HG03342 (cell line): ENCODE measurements around the gene GRK1.
"Not testable (repeated sequence)": the region's sequence is repeated elsewhere in the genome, so short reads cannot be mapped to it uniquely, and the experiment has no call there.

Experiments used
- ATAC-seq: cut with Tn5 transposase; IDR thresholded peaks from one replicate; pipeline ENCODE4 v1.9.1; 2021; ENCODE audit warnings: mild to moderate bottlenecking, moderate library complexity; ENCODE audit not compliant: unreplicated experiment

GRK1 gene

DNA sequence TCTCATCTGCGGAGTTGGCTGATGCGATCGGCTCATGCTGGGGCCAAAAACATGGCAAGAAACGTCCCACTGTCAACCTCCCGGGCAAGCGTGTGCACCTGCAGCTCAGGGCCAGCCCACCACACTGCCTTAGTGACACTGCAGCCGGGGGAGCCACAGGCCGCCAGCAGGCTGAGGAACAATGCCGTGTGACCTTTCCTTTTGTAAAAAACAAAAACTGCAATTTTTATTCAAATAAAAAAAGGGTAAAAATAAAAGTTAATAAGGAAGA, 73.2 kb downstream of the GRK1 start:
- ATAC-seq: no peak

DNA sequence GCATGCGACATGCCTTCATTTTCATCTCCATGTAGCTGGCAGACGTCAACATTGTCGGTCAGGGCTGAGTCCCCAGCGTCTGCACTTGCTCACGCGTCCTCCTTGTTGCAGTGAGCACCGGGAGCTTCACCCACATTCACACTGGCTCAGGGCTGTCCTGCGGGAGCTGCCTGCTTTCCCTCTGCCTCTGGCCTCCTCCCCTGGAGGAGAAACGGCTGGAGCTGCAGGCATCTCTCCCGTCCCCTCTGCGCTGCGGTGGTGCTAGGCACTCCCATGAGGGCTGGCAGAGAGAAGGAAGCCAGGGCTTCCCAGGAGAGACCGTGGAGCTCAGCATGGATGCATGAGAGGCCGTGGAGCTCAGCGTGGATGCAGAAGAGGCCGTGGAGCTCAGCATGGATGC, 73.6 kb downstream of the GRK1 start:
- ATAC-seq: no peak

DNA sequence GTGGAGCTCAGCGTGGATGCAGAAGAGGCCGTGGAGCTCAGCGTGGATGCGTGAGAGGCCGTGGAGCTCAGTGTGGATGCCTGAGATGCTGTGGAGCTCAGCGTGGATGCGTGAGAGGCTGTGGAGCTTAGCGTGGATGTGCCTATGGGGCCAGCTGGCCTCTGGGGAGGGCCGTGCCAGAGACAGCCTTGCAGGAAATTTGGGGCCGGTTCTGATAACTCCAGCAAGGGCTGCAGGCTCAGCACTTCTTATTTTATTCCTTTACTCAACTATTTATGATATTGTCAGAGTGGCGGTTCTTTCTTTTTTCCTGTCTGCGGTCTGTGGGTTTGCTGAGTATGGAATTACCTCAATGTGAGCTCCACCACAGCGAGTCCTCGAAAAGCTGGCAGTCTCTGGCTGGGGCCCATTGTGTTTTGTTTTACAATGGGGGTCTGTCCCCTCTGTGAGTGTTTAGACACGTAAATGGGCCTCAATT, 74.2 kb downstream of the GRK1 start:
- ATAC-seq: no peak

DNA sequence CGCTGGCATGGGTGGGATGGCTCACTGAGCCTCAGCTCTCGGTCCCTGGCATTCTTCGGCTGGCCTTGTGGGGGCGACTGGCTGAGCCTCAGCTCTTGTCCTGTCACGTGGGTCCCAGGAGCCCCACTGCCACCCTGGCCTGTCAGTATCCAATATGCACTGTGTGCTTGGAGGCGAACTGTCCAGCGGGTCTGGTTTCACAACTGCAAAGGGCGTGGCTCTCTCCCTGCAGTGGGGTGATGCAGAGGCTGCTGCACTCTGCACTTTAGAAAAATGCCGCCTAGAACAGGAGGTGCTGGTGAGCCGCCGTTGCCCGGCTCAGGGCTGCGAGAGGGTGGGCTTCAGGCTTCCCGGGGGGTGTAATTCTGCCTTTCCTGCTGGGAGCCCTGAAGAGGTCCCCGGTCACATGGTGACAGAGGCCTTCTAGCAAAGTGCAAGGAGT, 75.0 kb downstream of the GRK1 start:
- ATAC-seq: no peak

DNA sequence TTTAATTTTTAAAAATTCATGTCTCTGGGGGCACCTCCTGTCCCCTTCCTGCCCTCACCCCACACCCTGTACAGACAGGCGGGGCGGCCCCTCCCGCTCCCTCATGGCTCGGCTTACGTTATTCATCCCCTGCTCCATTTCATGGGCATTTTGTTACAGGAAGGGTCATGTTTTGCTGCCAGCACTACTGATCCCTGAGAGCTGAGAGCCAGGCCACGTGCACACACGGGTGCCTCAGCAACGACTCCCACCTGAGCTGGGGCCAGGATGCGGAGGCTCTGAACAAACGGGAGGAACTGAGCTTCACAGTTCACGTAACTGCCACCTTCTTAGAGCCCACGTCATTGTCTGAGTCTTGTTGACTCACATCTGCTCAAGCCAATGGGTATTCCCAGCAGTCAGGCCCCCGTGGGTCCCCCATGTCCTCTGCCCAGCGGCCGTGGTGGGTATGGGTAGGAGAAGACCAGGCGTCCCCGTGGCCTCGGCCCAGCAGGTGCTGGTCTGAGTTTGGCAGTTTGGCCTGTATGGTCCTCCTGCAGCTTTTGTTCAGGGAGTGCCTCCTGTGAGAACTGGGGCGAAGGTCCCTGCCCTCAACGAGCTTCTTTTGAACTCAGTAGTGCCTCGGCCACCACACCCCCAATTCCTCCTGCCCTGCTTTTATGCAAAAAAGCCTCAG, 75.6 kb downstream of the GRK1 start:
- no peak for ATAC-seq

DNA sequence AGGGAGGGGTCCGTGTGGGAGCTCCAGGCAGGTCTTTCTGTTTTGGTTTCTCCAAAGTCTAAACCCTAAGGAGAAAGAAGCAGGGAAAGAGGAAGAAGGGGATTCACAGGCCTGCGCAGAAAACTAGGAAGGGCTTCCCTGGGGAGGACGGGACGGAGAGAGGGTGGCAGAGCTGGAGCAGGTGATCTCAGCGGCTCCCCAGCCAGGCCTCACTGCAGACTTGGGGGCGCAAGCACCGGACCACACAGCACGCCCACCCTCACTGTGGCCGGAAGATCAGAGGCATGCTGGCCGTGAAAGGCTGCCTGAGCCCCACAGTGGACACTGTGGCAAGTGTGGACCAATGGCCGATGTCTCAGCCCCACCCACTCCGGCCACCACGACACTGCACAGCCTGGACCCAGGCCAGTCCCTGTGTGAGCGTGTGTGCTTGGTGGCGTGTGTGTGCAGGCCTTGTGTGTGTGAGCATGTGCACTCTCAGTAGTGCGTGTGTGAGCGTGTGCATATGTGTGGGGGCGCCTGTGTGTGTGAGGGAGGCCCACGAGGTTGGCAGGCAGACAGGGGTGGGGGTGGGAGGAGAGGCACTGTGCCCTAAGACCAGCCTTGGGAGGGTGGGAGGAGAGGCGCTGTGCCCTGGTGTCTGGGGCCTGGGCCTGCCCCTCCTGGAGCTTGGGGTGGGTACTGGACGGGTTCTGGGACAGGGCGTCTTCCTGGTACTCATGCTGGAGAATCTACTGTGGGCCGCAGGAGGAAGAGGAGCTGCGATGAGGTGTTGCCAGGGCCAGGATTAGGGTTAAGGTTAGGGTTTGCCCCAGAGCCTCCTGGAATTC, 76.6 kb downstream of the GRK1 start:
- ATAC-seq: no peak

DNA sequence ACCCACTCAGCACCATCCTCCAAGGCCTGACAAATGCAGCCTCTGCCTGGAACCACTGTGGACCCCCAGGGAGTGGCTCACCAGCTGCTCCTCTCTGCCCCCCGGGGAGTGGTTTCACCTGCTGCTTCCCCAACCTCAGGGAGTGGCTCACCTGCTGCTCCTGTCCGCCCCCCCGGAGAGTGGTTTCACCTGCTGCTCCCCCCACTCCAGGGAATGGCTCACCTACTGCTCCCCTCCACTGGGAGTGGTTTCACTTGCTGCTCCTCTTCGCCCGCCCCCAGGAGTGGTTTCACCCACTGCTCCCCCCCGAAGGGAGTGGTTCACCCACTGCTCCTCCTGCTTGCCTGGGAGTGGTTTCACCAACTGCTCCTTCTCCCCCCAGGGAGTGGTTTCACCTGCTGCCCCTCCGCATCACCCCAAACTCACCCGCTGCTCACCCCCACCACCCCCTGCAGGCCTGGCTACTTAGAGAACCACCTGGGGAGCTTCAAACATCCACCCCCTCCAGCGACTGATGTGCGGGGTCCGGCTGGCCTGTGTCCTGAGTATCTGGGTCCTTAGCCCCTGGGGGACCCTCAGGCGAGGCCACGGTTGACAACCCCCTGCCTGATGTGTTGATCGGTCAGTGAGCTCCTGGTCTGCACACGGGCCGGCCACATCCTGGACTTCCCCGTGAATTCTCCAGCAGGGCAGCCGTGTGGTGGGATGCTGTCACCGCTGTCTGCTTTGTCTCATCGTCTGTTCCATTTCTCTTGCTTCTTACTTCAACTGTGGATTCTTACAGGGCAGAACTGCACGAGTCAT, 77.4 kb downstream of the GRK1 start:
- no peak for ATAC-seq

DNA sequence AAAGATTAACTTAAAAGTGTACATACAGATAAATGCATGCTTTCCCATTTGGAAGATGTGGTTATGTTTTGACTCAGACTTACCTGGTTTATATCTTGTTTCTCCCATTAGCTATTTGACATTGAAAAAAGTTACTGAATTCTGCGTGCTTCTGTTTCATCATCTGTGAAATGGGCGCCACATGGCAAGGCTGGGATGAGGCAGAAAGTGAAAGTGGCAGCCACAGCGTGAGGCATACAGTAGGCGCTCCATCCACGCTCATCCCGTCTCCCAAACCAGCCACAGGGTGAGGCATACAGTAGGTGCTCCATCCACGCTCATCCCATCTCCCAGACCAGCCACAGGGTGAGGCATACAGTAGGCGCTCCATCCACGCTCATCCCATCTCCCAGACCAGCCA, 78.0 kb downstream of the GRK1 start:
- ATAC-seq: no peak

DNA sequence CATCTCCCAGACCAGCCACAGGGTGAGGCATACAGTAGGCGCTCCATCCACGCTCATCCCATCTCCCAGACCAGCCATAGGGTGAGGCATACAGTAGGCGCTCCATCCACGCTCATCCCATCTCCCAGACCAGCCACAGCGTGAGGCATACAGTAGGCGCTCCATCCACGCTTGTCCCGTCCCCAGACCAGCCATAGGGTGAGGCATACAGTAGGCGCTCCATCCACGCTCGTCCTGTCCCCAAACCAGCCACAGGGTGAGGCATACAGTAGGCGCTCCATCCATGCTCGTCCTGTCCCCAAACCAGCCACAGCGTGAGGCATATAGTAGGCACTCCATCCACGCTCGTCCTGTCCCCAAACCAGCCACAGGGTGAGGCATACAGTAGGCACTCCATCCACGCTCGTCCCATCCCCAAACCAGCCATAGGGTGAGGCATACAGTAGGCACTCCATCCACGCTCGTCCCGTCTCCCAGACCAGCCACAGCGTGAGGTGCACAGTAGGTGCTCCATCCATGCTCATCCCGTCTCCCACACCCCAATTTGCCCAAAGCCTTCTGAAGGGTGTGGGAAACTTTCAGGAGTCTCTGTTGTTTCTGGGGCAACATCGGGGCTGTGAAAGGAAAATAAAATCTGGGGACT, 78.6 kb downstream of the GRK1 start:
- ATAC-seq: not testable (repeated sequence)

DNA sequence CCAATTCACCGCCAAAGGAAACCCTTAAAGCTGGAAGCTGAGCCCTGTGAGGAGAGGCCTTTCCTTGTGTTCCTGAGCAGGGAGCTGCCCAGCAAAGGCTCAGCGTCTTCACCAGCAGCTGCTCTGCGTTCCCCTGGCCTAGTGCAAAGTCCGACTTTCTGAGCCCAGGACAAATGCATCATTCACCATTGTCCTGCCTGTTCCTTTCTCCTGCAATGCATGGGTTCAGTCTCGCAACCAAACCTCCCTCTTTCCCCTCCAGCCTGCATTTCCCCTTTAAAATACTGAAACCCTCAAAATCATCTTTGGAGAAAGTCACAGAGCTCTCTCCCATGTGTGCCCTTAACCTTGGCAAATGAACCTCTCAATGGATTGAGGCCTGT, 79.1 kb downstream of the GRK1 start:
- ATAC-seq: no peak

DNA sequence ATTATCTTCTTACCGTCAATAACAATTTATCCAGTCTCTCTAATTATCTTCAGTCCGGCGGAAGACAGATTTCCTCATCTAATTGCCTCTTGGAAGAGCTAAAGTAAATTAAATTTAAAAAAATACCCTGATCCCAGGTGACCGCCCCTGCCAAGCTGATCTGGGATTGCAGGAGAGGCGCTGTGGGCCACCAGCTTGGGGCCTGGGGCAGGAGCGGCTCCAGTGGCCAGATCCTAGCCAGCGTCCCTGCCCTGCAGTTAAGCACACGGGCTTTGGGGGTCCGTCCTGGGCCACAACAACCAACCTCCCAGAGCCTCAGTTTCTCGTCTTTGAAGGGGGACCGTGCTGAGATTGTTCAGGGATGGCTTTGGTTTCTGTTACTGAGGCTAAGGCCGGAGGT, 79.7 kb downstream of the GRK1 start:
- ATAC-seq: no peak

DNA sequence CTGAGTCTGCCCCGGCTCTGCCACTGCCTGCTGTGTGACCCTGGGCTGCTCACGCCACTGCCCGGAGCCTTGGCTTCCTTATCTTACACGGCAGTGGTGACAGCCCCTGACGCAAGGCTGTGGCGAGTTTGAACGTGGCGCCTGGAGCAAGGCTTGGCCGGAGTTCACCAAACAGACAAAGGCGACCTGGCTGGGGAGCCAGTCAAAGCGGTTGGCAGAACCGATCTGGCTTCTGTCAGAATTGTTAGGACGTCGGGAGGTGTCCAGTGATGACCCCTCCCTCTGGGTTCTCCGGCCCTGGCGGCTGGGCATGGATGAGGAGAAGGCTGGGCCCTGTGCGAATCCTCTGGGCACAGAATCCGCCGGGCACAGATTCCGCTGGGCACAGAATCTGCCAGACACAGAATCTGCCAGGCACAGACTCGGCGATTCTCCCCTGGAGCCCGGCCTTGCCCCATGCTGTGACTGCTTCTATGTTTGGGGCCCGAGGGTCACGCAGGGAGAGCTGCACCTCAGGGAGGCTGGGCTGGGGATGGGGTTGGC, 80.3 kb downstream of the GRK1 start:
- no peak for ATAC-seq

DNA sequence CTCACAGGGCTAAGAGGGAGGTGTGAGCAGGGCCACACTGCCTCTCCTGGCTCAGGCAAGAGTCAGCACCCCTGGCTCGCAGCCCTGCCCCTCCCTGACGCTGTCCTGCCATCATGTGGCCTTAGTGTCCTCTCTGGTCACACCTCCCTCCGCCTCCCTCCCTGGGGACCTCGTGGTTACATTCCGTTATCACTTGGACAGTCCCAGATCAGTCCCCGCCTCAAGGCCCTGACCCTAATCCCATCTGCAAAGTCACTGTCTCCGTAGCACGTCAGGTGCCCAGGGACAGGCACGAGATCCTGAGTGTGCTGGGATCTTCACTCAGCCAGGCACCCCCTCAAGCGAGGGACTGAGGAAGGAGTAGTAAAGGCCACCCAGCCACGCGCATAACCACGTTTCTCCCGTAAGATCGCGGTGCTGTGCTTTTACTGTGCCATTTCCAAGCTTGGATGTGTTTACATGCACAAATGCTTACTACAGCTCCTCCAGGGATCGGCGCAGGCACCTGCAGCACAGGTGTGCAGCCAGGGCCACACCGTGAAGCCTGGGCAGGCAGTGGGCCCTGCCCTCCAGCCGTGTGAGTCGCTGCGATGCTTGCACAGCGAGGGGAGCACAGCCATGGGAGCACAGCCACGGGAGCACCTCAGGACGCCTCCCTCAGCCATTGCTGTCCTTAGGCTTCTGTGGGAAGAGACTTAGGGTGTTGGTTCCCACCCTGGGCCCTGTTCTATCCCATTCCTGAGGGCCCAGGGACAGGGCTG, 81.3 kb downstream of the GRK1 start:
- no peak for ATAC-seq

DNA sequence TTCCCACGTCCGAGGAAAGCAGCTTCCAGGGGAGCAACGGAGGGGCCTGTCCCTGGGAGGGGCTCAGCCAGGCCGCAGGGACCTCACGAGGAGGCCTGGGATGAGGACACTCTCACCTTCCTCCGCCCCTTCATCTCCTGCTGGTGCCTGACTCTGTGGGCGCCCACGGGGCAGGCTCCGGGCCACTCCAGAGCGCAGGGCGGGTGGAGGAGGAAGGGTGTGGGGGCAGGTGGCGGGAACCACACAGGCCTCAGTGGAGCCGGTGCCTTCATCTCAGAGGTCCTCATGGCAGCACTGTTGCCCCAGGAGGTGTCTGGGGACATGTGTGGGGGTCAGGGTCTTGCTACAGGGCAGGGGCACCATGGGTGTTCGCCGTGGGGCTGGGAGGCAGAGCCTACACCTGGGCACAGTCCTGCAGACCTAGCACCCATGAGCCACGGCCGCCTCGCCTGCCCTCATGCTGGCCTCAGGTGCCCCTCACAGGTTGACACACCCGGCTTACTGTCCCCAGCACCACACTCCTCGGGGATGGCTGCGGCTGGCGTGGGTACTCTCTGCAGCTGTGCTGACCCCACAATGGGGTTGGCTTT, 81.9 kb downstream of the GRK1 start:
- no peak for ATAC-seq

DNA sequence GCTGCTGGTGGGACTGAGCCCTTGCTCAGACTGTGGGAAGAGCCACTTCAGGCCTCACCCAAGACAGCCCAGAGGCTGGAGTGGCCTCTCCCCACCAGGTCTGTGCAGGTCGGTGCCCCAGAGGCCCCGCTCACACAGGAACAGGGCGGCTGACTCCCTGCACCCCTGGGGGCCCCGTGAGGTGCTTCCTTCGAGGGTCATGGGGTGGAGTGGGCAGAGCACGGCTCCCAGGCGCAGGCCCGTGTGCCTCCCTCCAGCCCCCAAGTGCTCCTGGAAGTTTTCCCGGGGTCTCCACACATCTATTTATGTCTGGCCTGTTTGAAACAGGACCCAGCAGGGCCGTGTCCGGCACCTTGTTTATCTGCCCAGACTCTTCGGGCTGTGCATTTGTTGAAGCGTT, 82.5 kb downstream of the GRK1 start:
- no peak for ATAC-seq

DNA sequence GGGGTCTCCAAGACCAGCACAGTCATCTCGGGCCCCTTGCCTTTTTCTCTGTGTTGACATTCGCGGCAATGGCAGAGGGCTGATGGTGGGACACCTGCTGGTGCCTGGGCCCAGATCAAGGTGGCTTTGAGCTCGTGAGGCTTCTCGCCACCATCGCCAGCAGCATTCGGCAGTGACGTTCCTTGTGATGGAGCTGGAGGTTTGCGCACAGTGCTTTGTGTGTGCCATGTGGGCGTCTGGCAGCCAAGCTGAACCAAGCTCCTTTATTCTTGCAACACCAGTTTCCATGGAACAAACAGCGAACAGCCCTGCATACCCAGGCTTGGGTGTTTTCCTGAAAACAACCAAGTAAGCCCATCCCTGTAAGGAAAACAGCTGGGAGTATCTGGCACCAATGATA, 82.9 kb downstream of the GRK1 start:
- no peak for ATAC-seq

DNA sequence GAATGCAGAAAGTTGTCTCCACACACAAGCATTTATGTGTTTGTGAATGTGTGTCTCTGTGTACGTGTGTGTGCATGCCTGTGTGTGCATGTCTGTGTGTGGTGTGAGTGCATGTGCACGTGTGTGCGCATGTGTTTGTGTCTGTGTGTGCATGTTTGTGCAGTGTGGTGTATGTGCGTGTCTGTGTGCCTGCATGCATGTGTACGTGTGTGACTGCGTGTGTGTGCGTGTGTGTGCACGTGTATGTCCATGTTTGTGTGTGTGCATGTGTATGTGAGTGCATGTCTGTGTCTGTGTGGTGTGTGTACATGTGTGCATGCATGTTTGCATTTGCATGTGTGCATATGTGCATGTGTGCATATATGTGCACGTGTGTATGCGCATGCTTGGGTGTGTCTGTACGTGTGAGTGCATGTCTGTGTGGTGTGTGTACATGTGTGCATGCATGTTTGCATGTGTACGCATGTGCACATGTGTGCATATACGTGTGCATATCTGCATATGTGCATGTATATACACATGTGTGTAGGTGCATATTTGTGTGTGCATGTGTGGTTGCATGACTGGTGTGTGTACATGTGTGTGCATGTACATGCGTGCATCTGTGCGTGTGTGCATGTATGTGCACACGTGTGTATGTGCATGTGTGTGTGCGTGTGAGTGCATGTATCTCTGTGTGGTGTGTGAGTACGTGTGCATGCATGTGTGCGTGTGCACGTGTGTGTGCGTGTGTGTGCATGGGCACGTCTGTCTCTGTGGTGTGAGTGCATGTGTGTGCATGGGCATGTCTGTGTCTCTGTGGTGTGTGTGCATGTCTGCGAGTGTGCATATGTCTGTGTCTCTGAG, 83.8 kb downstream of the GRK1 start:
- ATAC-seq: no peak

DNA sequence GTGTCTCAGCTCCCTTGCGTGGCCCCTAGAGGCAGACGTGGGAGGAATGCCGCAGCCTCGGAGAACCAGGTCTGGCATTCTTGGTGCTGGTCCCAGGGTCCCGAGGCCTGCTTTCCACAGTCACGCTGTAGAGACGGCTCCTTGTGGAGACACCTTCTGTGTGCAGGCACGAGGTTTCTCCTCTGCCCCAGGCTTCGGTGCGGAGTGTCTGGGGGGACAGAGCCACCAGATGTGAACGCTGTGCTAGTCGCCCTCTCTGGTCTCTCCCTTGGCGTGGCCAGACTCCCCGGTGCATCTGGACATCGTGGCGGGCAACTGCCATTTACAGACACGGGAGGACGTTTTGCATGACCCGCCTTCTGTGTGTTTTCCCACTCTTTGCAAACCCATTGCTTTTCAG, 84.5 kb downstream of the GRK1 start:
- ATAC-seq: no peak
